GM12878 (cell line): ENCODE results near the gene TRIM47. TPM values are rescaled to one million over a fixed set of nuclear protein-coding genes. Genes with fewer than 3 reads are reported as not detected.

ENCODE experiments used
- ATAC-seq: fragments of 200-7000 bp; cut with Tn5 transposase; 3 replicates; pipeline ENCODE4 v1.9.1; 2020; ENCODE audit warnings: mild to moderate bottlenecking, moderate library complexity
- BruUV-seq: library from RNA; stranded (reverse); fragments of 400-500 nt; replicated peaks from 2 replicates; lab custom pipeline; 2021; lab: Mats Ljungman, UMichigan
- CTCF ChIA-PET: fragments of 300-600 bp; sonication (Branson Sonifier 250); formaldehyde crosslinking; extraction: SDS; loops from one replicate; lab custom pipeline; 2021; ENCODE audit warnings: inconsistent platforms; lab: Yijun Ruan, JAX
- POLR2A ChIA-PET: fragments of 350-600 bp; formaldehyde crosslinking; extraction: SDS; loops from one replicate; lab custom pipeline; 2021; ENCODE audit warnings: inconsistent platforms; lab: Charles Lee
- RAD21 ChIA-PET: fragments of 300-600 bp; sonication (Branson Sonifier 250); formaldehyde crosslinking; loops from one replicate; lab custom pipeline; 2023; ENCODE audit warnings: antibody characterized with exemption; ENCODE audit not compliant: unreplicated experiment; lab: Charles Lee
- SMC1A ChIA-PET: fragments of 300-600 bp; sonication (Branson Sonifier 250); formaldehyde crosslinking; loops from one replicate; lab custom pipeline; 2023; ENCODE audit not compliant: unreplicated experiment, uncharacterized antibody; lab: Charles Lee
- DNase-seq: peaks from one replicate; pipeline ENCODE4 v3.0.0-alpha.2; 2011; ENCODE audit warnings: low read depth, low spot score
- FAIRE-seq: peaks from 3 replicates; lab custom pipeline; 2011; peaks lifted over from hg19 to GRCh38; lab: Jason Lieb, UNC
- H2AFZ ChIP-seq: 2 replicates; pipeline ENCODE4 v1.6.0; 2011; ENCODE audit warnings: low read depth, low read length, control low read depth; ENCODE audit not compliant: control insufficient read depth
- H3K27ac ChIP-seq: 2 replicates; pipeline ENCODE4 v1.5.1; 2011; ENCODE audit warnings: control low read depth; ENCODE audit not compliant: control insufficient read depth, insufficient read depth
- H3K27me3 ChIP-seq, 2 experiments: replicated peaks in 1 of 2; 2 replicates each; pipeline versions ENCODE4 v1.6.0 to v1.6.1; 2011; ENCODE audit warnings: low read length in 1 of 2; ENCODE audit not compliant: control insufficient read depth in 2 of 2, insufficient read depth in 2 of 2
- H3K36me3 ChIP-seq, 2 experiments: 2 replicates each; pipeline ENCODE4 v1.5.1; 2011; ENCODE audit warnings: low read length in 1 of 2; ENCODE audit not compliant: control insufficient read depth in 2 of 2, insufficient read depth in 2 of 2
- H3K4me1 ChIP-seq: 2 replicates; pipeline ENCODE4 v1.6.1; 2011; ENCODE audit warnings: mild to moderate bottlenecking, low read length, moderate library complexity, mixed read lengths; ENCODE audit not compliant: control insufficient read depth, insufficient read depth
- H3K4me2 ChIP-seq: 2 replicates; pipeline ENCODE4 v1.6.0; 2011; ENCODE audit warnings: control low read depth; ENCODE audit not compliant: control insufficient read depth, insufficient read depth
- H3K4me3 ChIP-seq: fragments of 200-600 bp; sonication (generic); 2 replicates; pipeline ENCODE4 v1.5.1; 2016
- H3K79me2 ChIP-seq: 2 replicates; pipeline ENCODE4 v1.6.0; 2011; ENCODE audit warnings: low read length; ENCODE audit not compliant: control insufficient read depth, insufficient read depth
- H3K9ac ChIP-seq: 2 replicates; pipeline ENCODE4 v1.8.0; 2011; ENCODE audit warnings: low read length, control low read depth, mixed read lengths; ENCODE audit not compliant: control insufficient read depth, insufficient read depth
- H3K9me3 ChIP-seq: replicated peaks from 3 replicates; pipeline ENCODE4 v1.5.1; 2011; ENCODE audit warnings: mild to moderate bottlenecking, low read length; ENCODE audit not compliant: control insufficient read depth, insufficient read depth
- H4K20me1 ChIP-seq: 2 replicates; pipeline ENCODE4 v1.6.0; 2011; ENCODE audit not compliant: control insufficient read depth, insufficient read depth
- ATF3 ChIP-seq: IDR thresholded peaks from 2 replicates; pipeline ENCODE4 v1.6.1; 2011; ENCODE audit warnings: low read depth, mild to moderate bottlenecking, low read length, moderate library complexity, borderline replicate concordance; ENCODE audit errors: extremely low read depth
- ZBTB4 ChIP-seq: fragments of 450-650 bp; formaldehyde crosslinking; IDR thresholded peaks from 2 replicates; pipeline ENCODE4 v1.4.0; 2022; ENCODE audit warnings: mild to moderate bottlenecking, moderate library complexity
- WGBS: methylation state at CpG from one replicate; pipeline ENCODE4 v1.1.6; 2016; ENCODE audit warnings: low lambda C conversion rate; ENCODE audit not compliant: insufficient replicate concordance, insufficient coverage; ENCODE audit errors: missing lambda C conversion rate; 5-methylcytosine and 5-hydroxymethylcytosine counted together
- in situ Hi-C: fragments of 300-500 bp; cut with MboI; formaldehyde crosslinking; loops from 9 replicates; pipeline ENCODE4 v1.14.3; 2018; ENCODE audit warnings: mixed read lengths
- intact Hi-C: fragments of 100-400 bp; cut with micrococcal nuclease; formaldehyde crosslinking; loops from one replicate; pipeline ENCODE4 v1.14.2; 2022; ENCODE audit not compliant: unreplicated experiment
- polyA plus RNA-seq, 11 experiments: library from polyadenylated mRNA; depleted of rRNA in 4 of 11; unstranded in 6 of 11; stranded (reverse) in 5 of 11; fragments of >200 nt; fragmentation: Nextera tagmentation in 4 of 11; fragmentation: Illumina TruSeq in 1 of 11; extraction: Ambion mirVana in 4 of 11; extraction: Trizol in 1 of 11; gene quantifications; 1 replicate in 1 of 11; 2 replicates in 10 of 11; pipeline versions ENCODE4 v1.2.1 to v1.2.3, GENCODE V29; 2011 to 2016; ENCODE audit warnings: inconsistent platforms in 2 of 11, missing spikeins in 2 of 11, low read depth in 1 of 11
- total RNA-seq, 4 experiments: library from RNA; depleted of rRNA in 3 of 4; stranded (reverse); fragments of >200 nt in 3 of 4; fragmentation: Illumina TruSeq in 1 of 4; extraction: Trizol in 1 of 4; gene quantifications; 2 replicates each; pipeline versions ENCODE4 v1.2.1 to v1.2.3, GENCODE V29; 2013 to 2021

The TRIM47 gene
- total and polyA plus RNA-seq, 10 of the 15 experiments (the other 5 are each of a cell fraction or from before 2014, with no cell fraction given), result 0.35 to 9.7 (median 5.3) TPM

GRCh38 chr17:75874323-75875181 is 3.8 kb downstream of the TRIM47 start:
- H3K4me1 ChIP-seq, result peaks cover 25% of the 10 kb centered on the region
- H3K9me3 ChIP-seq, result no peaks in the 10 kb centered on the region
- no peak overlapping the region for H3K9ac ChIP-seq
- in situ Hi-C loops (no loop called here), intact Hi-C loops (no loop called here)
- H2AFZ ChIP-seq, result no peak overlapping the region
- no peak overlapping the region for H3K4me3 ChIP-seq
- SMC1A ChIA-PET, result interaction anchor here (1.1 to 1.9 kb wide), 3 partner anchors 13 to 30 kb away, joined by 4 to 8 read pairs (median 6); partner anchors contain the start of gene UNC13D
- DNase-seq (no peak), ATAC-seq (no peak), FAIRE-seq (no peak)
- H3K27me3 ChIP-seq, result peaks cover 2% of the 10 kb centered on the region in 2 experiments; a peak in 3 of 4 replicates
- POLR2A ChIA-PET, result interaction anchor here (0.6 to 3.7 kb wide), 3 partner anchors 16 to 390 kb away, joined by 5 to 27 read pairs (median 5); no protein-coding TSS in a partner anchor
- no peak overlapping the region for H3K27ac ChIP-seq
- no peaks in the 10 kb centered on the region for H3K36me3 ChIP-seq
- RAD21 ChIA-PET, result interaction anchor here (1.2 to 1.7 kb wide), 3 partner anchors 19 to 1500 kb away, joined by 3 to 8 read pairs (median 7); partner anchors contain the start of genes GALK1 and WBP2
- CTCF ChIA-PET, result interaction anchor here (0.7 to 7.9 kb wide), 6 partner anchors 15 to 134 kb away, joined by 3 to 81 read pairs (median 4); partner anchors contain the start of genes GALK1, TRIM65 and WBP2
- H4K20me1 ChIP-seq, result no peaks in the 10 kb centered on the region
- BruUV-seq, result no TSS peak
- H3K4me2 ChIP-seq, result no peak overlapping the region
- 93% methylated on average over 37 of the region's 38 CpGs for WGBS
- H3K79me2 ChIP-seq, result no peaks in the 10 kb centered on the region
- TF ChIP-seq ZBTB4 (CRISPR knock-in tag) (no peak), ATF3 (no peak)
